H1 (cell line): ENCODE results near the gene CD247.

ENCODE experiments used
- HDAC2 ChIP-seq, 2 experiments: fragments of 300-600 bp in 1 of 2; sonication (generic) in 1 of 2; IDR thresholded peaks; 2 replicates each; pipeline ENCODE4 v1.6.1; 2011 to 2012; ENCODE audit warnings: low read depth in 2 of 2, low read length in 2 of 2, mild to moderate bottlenecking in 2 of 2, moderate library complexity in 2 of 2, borderline replicate concordance in 1 of 2, inconsistent platforms in 1 of 2
- KDM5A ChIP-seq: fragments of 200-600 bp; IDR thresholded peaks from 2 replicates; pipeline ENCODE4 v1.7.1; 2012; ENCODE audit warnings: mild to moderate bottlenecking, low read length, inconsistent platforms, mixed read lengths
- NRF1 ChIP-seq: IDR thresholded peaks from 2 replicates; pipeline ENCODE4 v1.6.1; 2011; ENCODE audit warnings: mild to moderate bottlenecking, low read depth, low read length, improper control_type of control experiment
- POLR2A ChIP-seq, 2 experiments: IDR thresholded peaks; 1 replicate in 1 of 2; 2 replicates in 1 of 2; pipeline ENCODE4 v1.6.1; 2011; ENCODE audit warnings: low read depth in 2 of 2, low read length in 2 of 2, mild to moderate bottlenecking in 2 of 2; ENCODE audit errors: control extremely low read depth in 1 of 2
- POLR2AphosphoS5 ChIP-seq: IDR thresholded peaks from 2 replicates; pipeline ENCODE4 v1.6.1; 2011; ENCODE audit warnings: low read depth, low read length
- SUZ12 ChIP-seq: fragments of 200-600 bp; sonication (generic); IDR thresholded peaks from 2 replicates; pipeline ENCODE4 v1.6.1; 2012; ENCODE audit warnings: mild to moderate bottlenecking, inconsistent platforms, low read length, moderate library complexity, mixed read lengths
- TCF12 ChIP-seq: IDR thresholded peaks from 2 replicates; pipeline ENCODE4 v1.6.1; 2011; ENCODE audit warnings: low read depth, mild to moderate bottlenecking, low read length
- YY1 ChIP-seq: IDR thresholded peaks from 2 replicates; pipeline ENCODE4 v1.6.1; 2011; ENCODE audit warnings: low read depth, mild to moderate bottlenecking, low read length
- TF ChIP-seq, protein P1 (sequence below), 3 experiments: IDR thresholded peaks; 1 replicate in 2 of 3; 2 replicates in 1 of 3; pipeline versions ENCODE4 v1.5.1 to v1.6.1; 2011; ENCODE audit warnings: low read length in 3 of 3, mild to moderate bottlenecking in 3 of 3, inconsistent platforms in 2 of 3, low read depth in 1 of 3, moderate library complexity in 1 of 3; ENCODE audit not compliant: insufficient read depth in 1 of 3; ENCODE audit errors: control extremely low read depth in 1 of 3
- TF ChIP-seq, protein P2 (sequence below): IDR thresholded peaks from 2 replicates; pipeline ENCODE4 v1.6.1; 2011; ENCODE audit warnings: low read depth, mild to moderate bottlenecking, low read length; ENCODE audit not compliant: insufficient read depth
- TF ChIP-seq, protein P3 (sequence below): IDR thresholded peaks from 2 replicates; pipeline ENCODE4 v1.6.1; 2012; ENCODE audit warnings: inconsistent platforms

DNA sequence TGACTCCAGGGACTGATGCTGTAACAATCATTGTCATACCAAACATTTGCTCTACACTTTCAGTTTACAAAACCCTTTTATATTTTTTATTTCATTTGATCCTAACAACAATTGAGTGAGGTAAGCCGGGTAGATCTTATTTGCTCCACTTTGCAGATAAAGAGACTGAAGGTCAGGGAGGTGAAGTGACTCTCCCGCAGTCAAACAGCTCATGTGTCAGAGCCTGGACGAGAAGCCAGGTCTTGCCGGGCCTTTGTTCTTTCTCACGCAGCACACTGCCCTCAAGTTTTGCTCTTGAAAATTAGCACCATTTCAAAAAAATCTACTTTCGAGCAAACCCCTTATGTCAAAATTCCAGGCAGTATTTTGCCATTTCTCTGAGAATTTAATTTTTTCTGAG is 65.2 kb downstream of the CD247 start:
- TF ChIP-seq, protein P1, sequence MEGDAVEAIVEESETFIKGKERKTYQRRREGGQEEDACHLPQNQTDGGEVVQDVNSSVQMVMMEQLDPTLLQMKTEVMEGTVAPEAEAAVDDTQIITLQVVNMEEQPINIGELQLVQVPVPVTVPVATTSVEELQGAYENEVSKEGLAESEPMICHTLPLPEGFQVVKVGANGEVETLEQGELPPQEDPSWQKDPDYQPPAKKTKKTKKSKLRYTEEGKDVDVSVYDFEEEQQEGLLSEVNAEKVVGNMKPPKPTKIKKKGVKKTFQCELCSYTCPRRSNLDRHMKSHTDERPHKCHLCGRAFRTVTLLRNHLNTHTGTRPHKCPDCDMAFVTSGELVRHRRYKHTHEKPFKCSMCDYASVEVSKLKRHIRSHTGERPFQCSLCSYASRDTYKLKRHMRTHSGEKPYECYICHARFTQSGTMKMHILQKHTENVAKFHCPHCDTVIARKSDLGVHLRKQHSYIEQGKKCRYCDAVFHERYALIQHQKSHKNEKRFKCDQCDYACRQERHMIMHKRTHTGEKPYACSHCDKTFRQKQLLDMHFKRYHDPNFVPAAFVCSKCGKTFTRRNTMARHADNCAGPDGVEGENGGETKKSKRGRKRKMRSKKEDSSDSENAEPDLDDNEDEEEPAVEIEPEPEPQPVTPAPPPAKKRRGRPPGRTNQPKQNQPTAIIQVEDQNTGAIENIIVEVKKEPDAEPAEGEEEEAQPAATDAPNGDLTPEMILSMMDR (IDR thresholded peaks at IDR 0.05; ENCODE audit: control extremely low read depth in 1 of 3, insufficient read depth in 1 of 3, low read depth in 1 of 3, low read length in 3 of 3) = no peak
- TF ChIP-seq HDAC2 (IDR thresholded peaks at IDR 0.05; ENCODE audit: borderline replicate concordance in 1 of 2, low read depth in 2 of 2, low read length in 2 of 2) (no peak), POLR2A (IDR thresholded peaks at IDR 0.05; ENCODE audit: control extremely low read depth in 1 of 2, low read depth in 2 of 2, low read length in 2 of 2) (no peak), TCF12 (no peak), POLR2AphosphoS5 (no peak), YY1 (no peak), SUZ12 (no peak), NRF1 (no peak), KDM5A (no peak)
- TF ChIP-seq, protein P2, sequence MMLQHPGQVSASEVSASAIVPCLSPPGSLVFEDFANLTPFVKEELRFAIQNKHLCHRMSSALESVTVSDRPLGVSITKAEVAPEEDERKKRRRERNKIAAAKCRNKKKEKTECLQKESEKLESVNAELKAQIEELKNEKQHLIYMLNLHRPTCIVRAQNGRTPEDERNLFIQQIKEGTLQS = no peak
- TF ChIP-seq, protein P3, sequence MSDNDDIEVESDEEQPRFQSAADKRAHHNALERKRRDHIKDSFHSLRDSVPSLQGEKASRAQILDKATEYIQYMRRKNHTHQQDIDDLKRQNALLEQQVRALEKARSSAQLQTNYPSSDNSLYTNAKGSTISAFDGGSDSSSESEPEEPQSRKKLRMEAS = no peak
